HEK293 (cell line): ENCODE data around the gene SMKR1.

Source experiments
- CTCF ChIP-seq: fragments of 450-650 bp; formaldehyde crosslinking; IDR thresholded peaks from 2 replicates; pipeline ENCODE4 v1.5.1; 2016; ENCODE audit warnings: missing biosample characterization, missing genetic modification characterization
- ZBTB11 ChIP-seq: fragments of 450-650 bp; formaldehyde crosslinking; conservative IDR thresholded peaks from 2 replicates; pipeline ENCODE4 v1.5.1; 2016; ENCODE audit warnings: low read depth, missing biosample characterization, missing genetic modification characterization
- ZBTB7A ChIP-seq: fragments of 450-650 bp; formaldehyde crosslinking; IDR thresholded peaks from 2 replicates; pipeline ENCODE4 v1.5.1; 2016; ENCODE audit warnings: low read depth, missing biosample characterization, missing genetic modification characterization
- ZNF221 ChIP-seq: fragments of 450-650 bp; formaldehyde crosslinking; IDR thresholded peaks from 2 replicates; pipeline ENCODE4 v1.5.1; 2017; ENCODE audit warnings: missing biosample characterization, missing genetic modification characterization, borderline replicate concordance
- ZNF274 ChIP-seq, 2 experiments: fragments of 200-500 bp in 1 of 2; fragments of 450-650 bp in 1 of 2; sonication (Bioruptor generic) in 1 of 2; formaldehyde crosslinking in 1 of 2; IDR thresholded peaks; 2 replicates each; pipeline versions ENCODE4 v1.5.1 to v1.6.1; 2014 to 2016; ENCODE audit warnings: borderline replicate concordance in 1 of 2, inconsistent platforms in 1 of 2, low read length in 1 of 2, missing biosample characterization in 1 of 2, missing genetic modification characterization in 1 of 2
- ZNF324 ChIP-seq: fragments of 450-650 bp; formaldehyde crosslinking; IDR thresholded peaks from 2 replicates; pipeline ENCODE4 v1.5.1; 2016; ENCODE audit warnings: missing biosample characterization, missing genetic modification characterization
- ZNF558 ChIP-seq: fragments of 450-650 bp; formaldehyde crosslinking; IDR thresholded peaks from 2 replicates; pipeline ENCODE4 v1.5.1; 2016; ENCODE audit warnings: missing biosample characterization, missing genetic modification characterization
- ZNF561 ChIP-seq: fragments of 450-650 bp; IDR thresholded peaks from 2 replicates; pipeline ENCODE4 v1.5.1; 2018; ENCODE audit warnings: missing biosample characterization, missing genetic modification characterization, borderline replicate concordance

- no peak for TF ChIP-seq CTCF (tag by site-specific recombination)
- no peak for TF ChIP-seq ZNF324 (tag by site-specific recombination)
- no peak for TF ChIP-seq ZBTB7A (tag by site-specific recombination)
- no peak for TF ChIP-seq ZNF558 (tag by site-specific recombination)
- no peak for TF ChIP-seq ZBTB11 (tag by site-specific recombination)
- TF ChIP-seq ZNF274 (IDR thresholded peaks at IDR 0.05; ENCODE audit: low read length): no peak
- no peak for TF ChIP-seq ZNF274 (tag by site-specific recombination; IDR thresholded peaks at IDR 0.05; ENCODE audit: borderline replicate concordance)
- TF ChIP-seq ZNF561 (tag by site-specific recombination): no peak
- no peak for TF ChIP-seq ZNF221 (tag by site-specific recombination)
These were observed 58.5 kb downstream of the SMKR1 start for GRCh38 chr7:129560831-129561230.
